ENCODE data around the gene KRT75. TPM values are rescaled to one million over a fixed set of nuclear protein-coding genes. Genes with fewer than 3 reads are reported as not detected.

The KRT75 gene
- total RNA-seq, 4 donors from 2014 or later, result not detected

GRCh38 chr12:52389313-52390207 is 44.6 kb downstream of the KRT75 start:
- no peak for TF ChIP-seq CTCF (IDR thresholded peaks at IDR 0.05; ENCODE audit: low read depth)

- TF ChIP-seq CTCF (IDR thresholded peaks at IDR 0.05; ENCODE audit: low read depth), result no peak
Measured at GRCh38 chr12:52387859-52388258, 46.3 kb downstream of the KRT75 start.

DNA sequence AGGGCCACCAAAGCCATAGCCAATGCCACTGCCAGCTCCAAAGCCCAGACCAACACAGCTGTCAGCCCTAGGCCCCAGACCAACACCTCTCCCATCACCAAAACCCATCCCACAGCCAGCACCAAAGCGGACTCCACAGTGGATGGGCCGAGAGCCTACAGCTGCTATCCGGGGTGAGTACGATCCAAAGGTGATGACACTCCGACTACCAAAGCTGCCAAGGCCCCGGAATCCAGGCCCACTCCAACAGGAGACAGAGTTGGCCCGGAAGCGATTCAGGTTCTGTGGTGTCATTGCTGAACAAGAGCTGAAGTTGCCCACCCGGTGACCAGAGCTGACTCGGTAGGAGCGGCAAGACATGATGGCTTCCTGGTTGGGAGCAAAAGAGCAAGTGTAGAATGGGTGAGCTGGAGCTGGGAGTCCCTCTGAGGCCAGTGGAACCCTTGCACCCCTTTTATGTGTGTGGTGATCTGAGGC is 48.9 kb downstream of the KRT75 start, which contains the start of gene KRT84:
Gene KRT84 (minus strand): TSS at position 427 of the 477 bp plus-strand sequence. CDS start 67 bp downstream, at position 360.
- TF ChIP-seq CTCF (IDR thresholded peaks at IDR 0.05; ENCODE audit: low read depth), result no peak

DNA sequence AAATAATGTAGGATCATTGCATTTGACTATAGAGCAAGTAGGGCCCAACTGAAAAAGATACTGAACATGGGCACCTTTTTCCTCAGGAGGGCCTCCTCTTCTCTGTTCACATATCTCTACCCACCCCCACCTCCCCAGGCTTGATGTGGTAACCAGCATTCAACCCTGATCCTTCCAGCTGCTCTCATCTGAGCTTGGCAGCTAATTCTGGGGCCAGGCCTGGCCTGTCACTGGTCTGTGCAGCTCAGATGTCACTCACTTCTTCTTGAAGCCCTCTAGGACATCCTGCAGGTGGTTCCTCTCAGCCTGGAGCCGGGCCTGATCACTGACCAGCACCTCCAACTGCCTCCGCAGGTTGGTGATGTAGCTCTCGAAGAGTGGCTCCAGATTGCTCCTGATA is 50.8 kb downstream of the KRT75 start:
- no peak for TF ChIP-seq CTCF (IDR thresholded peaks at IDR 0.05; ENCODE audit: low read depth)

- no peak for TF ChIP-seq CTCF (IDR thresholded peaks at IDR 0.05; ENCODE audit: low read depth)
Measured at GRCh38 chr12:52382854-52383253, 51.3 kb downstream of the KRT75 start.

DNA sequence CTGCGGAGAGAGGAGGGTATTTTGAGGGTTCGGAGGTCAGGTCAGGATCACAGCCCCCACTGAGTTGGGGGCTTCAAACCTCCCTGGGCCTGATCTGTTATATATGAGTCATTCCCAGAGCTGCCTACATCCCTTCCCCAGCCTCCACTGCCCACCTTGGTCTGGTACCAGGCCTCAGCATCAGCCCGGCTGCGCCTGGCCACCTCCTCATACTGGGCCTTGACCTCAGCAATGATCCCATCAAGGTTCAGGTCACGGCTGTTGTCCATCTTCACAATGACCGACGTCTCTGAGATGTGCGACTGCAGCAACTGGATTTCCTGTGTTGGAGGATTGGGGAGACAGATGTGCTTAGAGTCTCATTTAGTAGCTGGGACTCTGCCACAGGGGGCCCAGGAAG is 53.0 kb downstream of the KRT75 start:
- TF ChIP-seq CTCF (IDR thresholded peaks at IDR 0.05; ENCODE audit: low read depth), result no peak

DNA sequence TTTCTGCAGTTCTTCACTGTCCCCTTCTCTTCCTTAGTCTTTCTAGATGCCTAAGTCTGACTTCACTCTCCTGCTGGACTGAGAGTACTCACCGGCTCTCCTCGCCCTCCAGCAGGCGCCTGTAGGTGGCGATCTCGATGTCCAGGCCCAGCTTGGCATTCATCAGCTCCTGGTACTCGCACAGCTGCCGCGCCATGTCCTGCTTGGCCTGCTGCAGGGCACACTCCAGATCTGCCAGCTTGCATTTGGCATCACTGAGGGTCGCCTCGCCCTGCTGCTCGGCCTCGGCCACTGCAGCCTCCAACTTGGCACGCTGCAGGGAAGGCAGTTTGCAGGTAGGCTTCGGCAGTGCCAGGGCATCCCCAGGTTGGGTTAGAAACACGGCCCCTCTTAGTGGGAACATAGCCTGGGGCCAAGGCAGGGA is 53.9 kb downstream of the KRT75 start:
- TF ChIP-seq CTCF (IDR thresholded peaks at IDR 0.05; ENCODE audit: low read depth), result no peak

Measured in subcutaneous adipose tissue (tissue), 4 donors.